DMS114 treated with DMSO at 0.1 percent for 48 hours (cell line): ENCODE results near the gene TTL.
A peak's percentile ranks its signal among the peaks of the same experiment; 100 is the strongest.
"Not testable (repeated sequence)": the region's sequence is repeated elsewhere in the genome, so short reads cannot be mapped to it uniquely, and the experiment has no call there.

ENCODE experiments used
- DNase-seq: peaks from one replicate; lab custom pipeline; 2025; ENCODE audit not compliant: unreplicated experiment; lab: John Stamatoyannopoulos, UW

Gene TTL

DNA sequence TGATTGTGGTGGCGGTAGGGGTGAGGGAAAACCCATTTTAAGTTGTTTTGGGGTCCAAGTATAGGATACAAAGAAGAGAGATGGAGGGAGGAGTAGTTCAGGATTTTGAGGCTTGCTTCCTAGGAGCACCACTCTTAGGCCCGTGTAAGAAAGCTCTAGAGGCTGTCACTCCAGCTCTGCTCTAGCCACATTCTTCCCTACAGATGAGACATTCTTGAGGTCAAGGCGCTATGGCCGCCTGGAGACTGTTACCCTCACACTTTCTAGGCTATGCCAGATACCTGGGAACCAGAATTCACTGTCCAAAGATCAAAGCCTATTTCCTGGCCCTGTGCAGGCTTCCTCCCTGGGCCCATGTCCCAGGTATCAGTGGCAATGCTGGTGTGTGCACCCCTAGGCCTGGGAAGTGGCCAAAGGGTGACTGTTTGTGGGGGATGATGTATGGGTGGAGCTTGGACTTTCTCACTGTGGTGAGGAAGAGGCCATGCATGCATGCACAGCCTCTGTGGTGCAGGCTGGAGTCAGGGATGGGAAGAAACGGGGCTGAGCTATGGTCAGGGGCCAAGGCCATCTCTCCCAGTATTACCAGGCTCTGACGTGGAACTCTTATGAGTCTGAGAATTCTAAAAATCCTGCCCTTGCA is 7.0 kb upstream of the TTL start:
- DNase-seq: no peak

GRCh38 chr2:112476434-112476833 is 5.5 kb upstream of the TTL start:
- DNase-seq: no peak

DNA sequence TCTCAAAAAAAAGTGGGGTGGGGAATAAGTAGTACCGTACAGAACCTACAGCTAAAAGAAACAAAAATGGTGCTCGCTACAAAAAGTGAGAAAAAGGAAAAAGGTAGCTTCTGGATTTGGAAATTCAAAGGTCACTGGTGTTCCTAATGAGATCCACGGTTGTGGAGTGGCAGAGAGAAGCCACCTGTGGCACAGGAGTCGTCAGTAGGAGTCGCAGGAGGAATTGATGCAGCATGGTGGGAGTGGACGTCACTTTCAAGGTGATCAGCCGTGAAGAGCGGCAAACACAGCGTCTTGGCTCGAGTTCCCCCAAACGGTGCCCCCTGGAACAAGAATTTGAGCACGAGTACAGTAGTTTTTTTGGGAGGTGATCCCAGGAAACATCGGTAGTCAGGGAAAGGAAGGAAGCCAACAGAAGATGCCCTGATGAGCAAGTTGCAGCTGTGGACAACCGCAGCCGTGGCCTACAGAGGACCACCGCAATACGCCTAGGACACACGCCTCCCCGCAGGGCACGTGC is 1.4 kb upstream of the TTL start:
- no peak for DNase-seq

GRCh38 chr2:112481050-112481527 is 867 bp upstream of the TTL start:
- peak; percentile 31 for DNase-seq

DNA sequence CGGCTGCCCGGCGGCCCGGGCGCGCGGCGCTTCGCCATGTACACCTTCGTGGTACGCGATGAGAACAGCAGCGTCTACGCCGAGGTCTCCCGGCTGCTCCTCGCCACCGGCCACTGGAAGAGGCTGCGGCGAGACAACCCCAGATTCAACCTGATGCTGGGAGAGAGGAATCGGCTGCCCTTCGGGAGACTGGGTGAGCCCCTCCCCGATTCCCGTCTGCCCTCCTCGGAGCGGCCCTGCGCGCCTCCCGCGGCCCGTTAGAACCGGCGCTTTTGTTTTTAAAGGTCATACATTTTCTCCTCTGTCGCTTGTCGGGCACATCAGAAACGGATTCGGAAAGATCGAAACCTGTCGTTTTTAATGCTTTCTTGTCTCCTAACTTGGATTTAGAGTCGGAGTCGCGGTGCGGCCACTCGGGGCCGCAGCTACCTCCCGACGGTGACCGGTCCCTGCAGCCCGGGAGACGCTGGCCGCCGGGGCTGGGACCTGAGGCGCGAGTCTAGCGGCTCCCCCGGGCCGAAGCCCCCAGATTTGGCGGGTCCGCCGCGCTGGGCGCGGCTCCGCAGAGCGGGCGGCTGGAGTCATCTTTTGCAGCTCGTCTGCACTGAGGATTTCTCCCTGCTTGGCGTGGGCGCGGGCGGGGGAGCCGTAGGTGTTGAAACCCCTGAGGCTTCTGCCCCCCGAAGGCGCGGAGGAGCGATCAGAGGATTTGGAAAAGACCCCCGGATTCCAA is 519 bp downstream of the TTL start:
- no peak for DNase-seq

DNA sequence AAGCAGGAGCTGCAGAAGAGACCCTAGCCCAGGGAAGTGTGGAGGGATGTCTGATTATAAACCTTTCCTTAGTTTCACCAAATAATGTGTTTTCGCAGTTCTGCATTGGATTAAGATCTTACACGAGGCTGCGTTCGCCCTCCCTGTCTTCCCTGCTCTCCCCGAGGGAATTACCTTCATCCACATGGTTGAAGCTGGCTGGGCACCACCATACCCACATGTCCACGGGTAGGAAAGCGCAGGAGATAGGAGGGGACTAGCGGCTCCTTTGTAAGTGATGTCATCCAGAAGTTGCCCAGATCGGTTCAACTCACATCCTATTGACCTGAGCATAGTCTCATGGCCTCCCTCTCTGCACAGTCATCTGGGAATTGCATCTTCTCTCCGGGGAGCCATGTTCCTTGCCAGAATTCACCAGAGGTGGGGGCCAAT is 1.1 kb downstream of the TTL start:
- no peak for DNase-seq

- DNase-seq: no peak
Observed at GRCh38 chr2:112483831-112484230, 1.9 kb downstream of the TTL start.

- no peak for DNase-seq
Observed at GRCh38 chr2:112485849-112486248, 3.9 kb downstream of the TTL start.

DNA sequence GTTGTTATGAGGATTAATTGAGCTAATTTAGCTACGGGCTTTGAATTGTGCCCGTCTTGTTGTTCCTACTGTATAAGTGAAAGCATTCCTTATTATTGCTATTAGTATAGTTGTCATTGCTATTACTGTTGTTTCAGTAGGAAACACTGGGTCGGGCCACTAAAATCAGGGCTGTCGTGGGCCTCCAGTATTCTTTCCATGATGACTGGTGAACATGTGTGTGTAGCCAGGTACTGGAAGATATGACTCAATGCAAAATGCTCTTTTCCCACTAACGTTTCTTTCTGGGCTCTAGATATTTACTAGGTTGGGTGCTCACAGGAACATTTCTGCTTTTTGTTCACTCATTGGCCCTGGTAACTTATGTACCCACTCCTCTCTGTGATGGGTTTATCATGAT is 4.9 kb downstream of the TTL start:
- no peak for DNase-seq

GRCh38 chr2:112487444-112487961 is 5.5 kb downstream of the TTL start:
- no peak for DNase-seq

GRCh38 chr2:112488201-112488600 is 6.2 kb downstream of the TTL start:
- DNase-seq: no peak

DNA sequence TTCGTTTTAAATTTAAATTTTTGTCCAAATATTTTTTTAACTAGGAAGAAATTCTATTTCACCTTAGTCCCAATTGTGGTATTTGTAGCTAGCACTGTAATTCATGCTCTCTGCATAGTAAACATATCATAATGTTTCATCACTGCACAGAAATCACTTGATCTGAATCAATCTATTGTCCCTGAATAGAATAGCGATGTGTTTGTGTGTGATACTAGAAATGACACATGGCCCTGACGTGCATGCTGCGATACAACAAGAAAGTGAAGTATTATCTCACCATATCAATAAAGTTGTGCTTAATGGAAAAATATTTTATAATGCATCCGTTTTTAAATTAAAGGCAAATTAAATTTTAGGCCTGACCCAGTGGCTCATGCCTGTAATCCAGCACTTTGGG is 10.0 kb downstream of the TTL start:
- no peak for DNase-seq

DNA sequence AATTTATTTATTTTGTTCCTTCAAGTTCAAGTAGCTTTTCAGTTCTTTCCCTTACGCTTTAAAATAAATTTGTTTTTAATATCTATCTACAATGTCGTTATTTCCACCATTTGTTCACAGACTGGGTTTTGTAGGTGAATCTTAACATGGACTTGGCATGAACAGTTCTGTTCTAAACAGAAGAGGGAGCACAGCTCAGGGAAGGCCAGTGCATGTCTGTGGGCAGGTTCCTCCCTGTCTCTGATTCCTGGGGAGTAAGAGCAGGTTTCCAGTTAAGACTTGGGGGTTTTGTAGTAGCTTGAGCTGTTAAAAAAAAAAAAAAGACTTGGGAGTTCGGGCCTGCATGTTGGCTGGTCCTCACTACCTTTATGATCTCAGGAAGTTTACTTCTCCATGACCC is 11.1 kb downstream of the TTL start:
- no peak for DNase-seq

DNA sequence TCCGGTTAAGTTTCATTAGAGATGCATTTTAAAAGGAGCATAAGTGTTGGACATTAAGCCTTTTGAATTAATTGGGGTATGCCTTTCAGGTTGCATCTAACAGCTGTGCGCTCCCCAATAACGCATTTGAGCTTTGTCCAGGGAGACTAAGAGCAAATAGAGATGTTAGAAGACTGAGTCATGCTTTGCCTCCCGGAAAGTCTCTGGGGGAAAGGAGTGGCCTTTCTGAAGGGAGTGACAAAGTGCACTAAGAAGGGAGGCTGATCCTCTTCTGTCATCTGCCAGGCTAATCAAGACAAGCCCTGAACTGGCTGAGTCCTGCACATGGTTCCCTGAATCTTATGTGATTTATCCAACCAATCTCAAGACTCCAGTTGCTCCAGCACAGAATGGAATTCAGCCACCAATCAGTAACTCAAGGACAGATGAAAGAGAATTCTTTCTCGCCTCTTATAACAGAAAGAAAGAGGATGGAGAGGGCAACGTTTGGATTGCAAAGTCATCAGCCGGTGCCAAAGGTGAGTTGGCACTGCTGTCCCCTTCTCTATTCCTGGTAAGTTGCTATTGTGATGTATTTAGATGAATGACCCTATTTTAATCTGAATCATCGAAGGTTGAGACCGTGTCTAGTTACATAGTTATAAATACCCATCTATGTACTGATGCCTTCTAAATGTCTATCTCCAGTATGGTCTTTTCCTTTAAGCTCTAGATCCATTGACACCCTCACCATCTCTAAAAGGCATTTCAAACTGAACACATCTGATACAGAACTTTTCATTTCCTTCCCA is 12.1 kb downstream of the TTL start:
- no peak for DNase-seq

GRCh38 chr2:112494828-112495227 is 12.9 kb downstream of the TTL start:
- DNase-seq: no peak

- DNase-seq: not testable (repeated sequence)
Observed at GRCh38 chr2:112495878-112496277, 13.9 kb downstream of the TTL start.

- DNase-seq: not testable (repeated sequence)
Observed at GRCh38 chr2:112500850-112501484, 19.0 kb downstream of the TTL start.

- not testable (repeated sequence) for DNase-seq
Observed at GRCh38 chr2:112509239-112509998, 27.5 kb downstream of the TTL start.

GRCh38 chr2:112516801-112517200 is 34.8 kb downstream of the TTL start:
- no peak for DNase-seq

DNA sequence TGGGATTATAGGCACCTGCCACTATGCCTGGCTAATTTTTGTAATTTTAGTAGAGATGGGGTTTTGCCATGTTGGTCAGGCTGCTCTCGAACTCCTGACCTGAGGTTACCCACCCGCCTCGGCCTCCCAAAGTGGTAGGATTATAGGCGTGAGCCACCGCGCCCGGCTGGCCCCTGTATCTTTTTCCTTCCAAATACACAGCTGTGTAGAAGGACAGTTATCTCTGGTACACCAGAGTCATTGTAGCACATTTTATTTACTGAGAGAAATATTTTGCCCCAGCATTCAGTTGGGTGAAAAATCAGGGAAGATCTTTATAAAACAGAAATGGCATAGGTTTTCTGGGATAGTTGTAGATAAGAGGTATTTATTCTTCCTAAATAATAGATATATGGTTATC is 36.9 kb downstream of the TTL start:
- DNase-seq: no peak
